TTC549 (cell line): Measurements from ENCODE around the gene PSMD3.
"Not testable (repeated sequence)": the region's sequence is repeated elsewhere in the genome, so short reads cannot be mapped to it uniquely, and the experiment has no call there.

Experiments used
- FAIRE-seq: peaks from 2 replicates; lab custom pipeline; 2012; peaks lifted over from hg19 to GRCh38; lab: Jason Lieb, UNC

Gene PSMD3

DNA sequence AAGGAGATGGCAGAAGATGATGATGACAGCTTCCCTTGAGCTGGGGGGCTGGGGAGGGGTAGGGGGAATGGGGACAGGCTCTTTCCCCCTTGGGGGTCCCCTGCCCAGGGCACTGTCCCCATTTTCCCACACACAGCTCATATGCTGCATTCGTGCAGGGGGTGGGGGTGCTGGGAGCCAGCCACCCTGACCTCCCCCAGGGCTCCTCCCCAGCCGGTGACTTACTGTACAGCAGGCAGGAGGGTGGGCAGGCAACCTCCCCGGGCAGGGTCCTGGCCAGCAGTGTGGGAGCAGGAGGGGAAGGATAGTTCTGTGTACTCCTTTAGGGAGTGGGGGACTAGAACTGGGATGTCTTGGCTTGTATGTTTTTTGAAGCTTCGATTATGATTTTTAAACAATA, 16.9 kb downstream of the PSMD3 start:
- FAIRE-seq: no peak

DNA sequence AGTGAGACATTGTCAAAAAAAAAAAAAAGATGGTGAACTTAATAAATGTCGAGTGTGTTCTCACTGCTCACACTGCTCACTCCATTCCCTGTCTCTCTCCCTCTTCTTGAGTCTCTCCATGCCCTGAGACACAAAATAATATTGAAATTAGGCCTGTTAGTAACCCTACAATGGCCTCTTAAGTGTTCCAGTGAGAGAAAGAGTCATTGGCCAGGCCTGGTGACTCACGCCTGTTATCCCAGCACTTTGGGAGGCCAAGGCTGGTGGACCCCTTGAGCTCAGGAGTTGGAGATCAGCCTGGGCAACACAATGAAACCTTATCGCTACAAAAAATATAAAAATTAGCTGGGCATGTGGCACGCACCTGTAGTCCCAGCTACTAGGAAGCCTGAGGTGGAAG, 18.5 kb downstream of the PSMD3 start:
- FAIRE-seq: no peak

DNA sequence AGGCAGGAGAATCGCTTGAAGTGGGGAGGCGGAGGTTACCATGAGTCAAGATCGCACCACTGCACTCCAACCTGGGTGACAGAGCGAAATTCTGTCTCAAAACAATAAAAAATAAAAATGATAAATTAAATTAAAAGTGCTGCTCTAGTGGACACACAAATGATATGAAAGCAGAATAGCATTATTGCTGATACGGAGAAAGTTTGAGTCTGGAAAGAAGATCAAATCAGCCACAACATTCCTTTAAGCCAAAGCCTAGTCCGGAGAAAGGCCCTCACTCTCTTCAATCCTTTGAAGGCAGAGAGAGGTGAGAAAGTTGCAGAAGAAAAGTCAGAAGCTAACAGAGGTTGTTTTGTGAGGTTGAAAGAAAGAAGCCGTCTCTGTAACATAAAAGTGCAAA, 19.6 kb downstream of the PSMD3 start:
- no peak for FAIRE-seq

DNA sequence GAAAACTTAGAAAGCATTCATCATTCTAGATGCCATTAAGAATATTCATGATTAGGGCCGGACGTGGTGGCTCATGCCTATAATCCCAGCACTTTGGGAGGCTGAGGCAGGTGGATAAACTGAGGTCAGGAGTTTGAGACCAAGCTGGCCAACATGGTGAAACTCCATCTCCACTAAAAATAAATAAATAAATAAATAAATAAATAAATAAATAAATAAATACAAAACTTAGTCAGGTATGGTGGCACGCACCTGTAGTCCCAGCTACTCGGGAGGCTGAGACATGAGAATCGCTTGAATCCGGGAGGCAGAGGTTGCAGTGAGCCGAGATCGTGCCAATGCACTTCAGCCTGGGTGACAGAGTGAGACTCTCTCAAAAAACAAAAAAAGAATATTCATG, 20.7 kb downstream of the PSMD3 start:
- FAIRE-seq: not testable (repeated sequence)

DNA sequence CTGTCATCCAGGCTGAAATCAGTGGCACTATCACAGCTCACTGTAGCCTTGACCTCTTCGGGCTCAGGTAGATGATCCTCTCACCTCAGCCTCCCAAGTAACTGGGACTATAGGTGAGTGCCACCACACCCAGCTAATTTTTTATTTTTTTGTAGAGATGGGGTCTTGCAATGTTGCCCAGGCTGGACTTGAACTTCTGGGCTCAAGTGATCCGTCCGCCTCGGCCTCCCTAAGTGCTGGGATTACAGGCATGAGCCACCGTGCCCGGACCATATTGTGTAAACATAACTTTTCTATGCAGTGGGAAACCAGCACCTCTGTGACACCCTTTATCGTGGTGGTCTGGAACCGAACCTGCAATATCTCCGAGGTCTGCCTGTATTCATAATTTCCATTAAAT, 23.5 kb downstream of the PSMD3 start:
- FAIRE-seq: no peak

DNA sequence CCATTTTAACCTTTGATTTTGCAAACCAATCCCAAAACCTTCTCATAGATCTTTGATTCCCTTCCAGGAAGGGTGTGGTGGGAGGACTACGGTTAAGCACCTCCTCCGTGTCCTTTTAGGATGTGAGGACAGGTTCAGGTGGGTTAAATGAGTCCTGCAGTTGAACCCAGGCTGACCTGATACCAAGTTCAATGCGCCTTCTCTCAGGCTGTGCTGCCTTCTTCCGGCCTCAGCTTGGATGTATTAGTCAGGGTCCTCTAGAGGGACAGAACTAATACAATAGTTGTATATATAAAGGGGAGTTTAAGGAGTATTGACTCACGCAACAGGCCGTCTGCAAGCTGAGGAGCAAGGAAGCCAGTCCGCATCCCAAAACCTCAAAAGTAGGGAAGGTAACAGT, 24.1 kb downstream of the PSMD3 start:
- FAIRE-seq: no peak

DNA sequence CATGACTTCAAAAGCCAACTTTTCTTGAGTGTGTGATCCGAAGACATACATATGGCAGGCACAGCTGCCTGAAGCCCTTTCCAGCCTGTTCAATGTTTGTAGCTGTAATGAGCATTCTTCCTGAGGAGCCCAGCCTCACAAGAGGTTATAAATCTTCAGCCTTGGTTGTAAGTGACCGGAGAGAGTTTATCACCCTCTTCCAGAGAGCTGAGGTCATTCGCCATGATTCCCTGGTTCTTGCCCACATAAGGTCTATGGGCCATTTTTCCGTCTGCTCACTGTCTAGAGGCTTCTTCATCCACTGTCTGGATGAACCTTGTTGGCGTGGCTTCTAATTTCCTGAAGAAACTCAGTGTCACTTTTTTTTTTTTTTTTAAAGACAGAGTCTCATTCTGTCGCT, 24.9 kb downstream of the PSMD3 start:
- no peak for FAIRE-seq

GRCh38 chr17:40010946-40011500, 30.4 kb downstream of the PSMD3 start:
- FAIRE-seq: not testable (repeated sequence)

DNA sequence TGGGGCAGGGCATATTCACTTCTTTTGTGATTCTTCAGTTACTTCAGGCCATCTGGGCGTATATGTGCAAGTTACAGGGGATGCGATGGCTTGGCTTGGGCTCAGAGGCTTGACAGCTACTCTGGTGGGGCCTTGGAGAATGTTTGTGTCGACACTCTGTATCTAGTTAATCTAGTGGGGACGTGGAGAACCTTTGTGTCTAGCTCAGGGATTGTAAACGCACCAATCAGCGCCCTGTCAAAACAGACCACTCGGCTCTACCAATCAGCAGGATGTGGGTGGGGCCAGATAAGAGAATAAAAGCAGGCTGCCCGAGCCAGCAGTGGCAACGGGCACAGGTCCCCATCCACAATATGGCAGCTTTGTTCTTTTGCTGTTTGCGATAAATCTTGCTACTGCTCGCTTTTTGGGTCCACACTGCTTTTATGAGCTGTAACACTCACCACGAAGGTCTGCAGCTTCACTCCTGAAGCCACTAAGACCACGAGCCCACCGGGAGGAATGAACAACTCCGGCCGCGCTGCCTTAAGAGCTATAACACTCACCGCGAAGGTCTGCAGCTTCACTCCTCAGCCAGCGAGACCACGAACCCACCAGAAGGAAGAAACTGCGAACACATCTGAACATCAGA, 31.5 kb downstream of the PSMD3 start:
- not testable (repeated sequence) for FAIRE-seq

- no peak for FAIRE-seq
These were observed 33.9 kb downstream of the PSMD3 start for GRCh38 chr17:40014375-40014980.

- no peak for FAIRE-seq
These were observed 34.7 kb downstream of the PSMD3 start, which contains the start of gene CSF3 for GRCh38 chr17:40015005-40015997. CSF3 (plus strand) TSS chr17:40015440; CDS start chr17:40015475, 35 bp downstream.

DNA sequence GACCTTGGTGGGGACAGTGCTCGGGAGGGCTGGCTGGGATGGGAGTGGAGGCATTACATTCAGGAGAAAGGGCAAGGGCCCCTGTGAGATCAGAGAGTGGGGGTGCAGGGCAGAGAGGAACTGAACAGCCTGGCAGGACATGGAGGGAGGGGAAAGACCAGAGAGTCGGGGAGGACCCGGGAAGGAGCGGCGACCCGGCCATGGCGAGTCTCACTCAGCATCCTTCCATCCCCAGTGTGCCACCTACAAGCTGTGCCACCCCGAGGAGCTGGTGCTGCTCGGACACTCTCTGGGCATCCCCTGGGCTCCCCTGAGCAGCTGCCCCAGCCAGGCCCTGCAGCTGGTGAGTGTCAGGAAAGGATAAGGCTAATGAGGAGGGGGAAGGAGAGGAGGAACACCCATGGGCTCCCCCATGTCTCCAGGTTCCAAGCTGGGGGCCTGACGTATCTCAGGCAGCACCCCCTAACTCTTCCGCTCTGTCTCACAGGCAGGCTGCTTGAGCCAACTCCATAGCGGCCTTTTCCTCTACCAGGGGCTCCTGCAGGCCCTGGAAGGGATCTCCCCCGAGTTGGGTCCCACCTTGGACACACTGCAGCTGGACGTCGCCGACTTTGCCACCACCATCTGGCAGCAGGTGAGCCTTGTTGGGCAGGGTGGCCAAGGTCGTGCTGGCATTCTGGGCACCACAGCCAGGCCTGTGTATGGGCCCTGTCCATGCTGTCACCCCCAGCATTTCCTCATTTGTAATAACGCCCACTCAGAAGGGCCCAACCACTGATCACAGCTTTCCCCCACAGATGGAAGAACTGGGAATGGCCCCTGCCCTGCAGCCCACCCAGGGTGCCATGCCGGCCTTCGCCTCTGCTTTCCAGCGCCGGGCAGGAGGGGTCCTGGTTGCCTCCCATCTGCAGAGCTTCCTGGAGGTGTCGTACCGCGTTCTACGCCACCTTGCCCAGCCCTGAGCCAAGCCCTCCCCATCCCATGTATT, 35.7 kb downstream of the PSMD3 start:
- FAIRE-seq: no peak

DNA sequence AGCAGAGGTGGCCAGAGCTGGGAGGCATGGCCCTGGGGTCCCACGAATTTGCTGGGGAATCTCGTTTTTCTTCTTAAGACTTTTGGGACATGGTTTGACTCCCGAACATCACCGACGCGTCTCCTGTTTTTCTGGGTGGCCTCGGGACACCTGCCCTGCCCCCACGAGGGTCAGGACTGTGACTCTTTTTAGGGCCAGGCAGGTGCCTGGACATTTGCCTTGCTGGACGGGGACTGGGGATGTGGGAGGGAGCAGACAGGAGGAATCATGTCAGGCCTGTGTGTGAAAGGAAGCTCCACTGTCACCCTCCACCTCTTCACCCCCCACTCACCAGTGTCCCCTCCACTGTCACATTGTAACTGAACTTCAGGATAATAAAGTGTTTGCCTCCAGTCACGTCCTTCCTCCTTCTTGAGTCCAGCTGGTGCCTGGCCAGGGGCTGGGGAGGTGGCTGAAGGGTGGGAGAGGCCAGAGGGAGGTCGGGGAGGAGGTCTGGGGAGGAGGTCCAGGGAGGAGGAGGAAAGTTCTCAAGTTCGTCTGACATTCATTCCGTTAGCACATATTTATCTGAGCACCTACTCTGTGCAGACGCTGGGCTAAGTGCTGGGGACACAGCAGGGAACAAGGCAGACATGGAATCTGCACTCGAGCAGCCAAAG, 36.9 kb downstream of the PSMD3 start:
- no peak for FAIRE-seq

GRCh38 chr17:40018211-40019121, 37.9 kb downstream of the PSMD3 start:
- no peak for FAIRE-seq

GRCh38 chr17:40019140-40019991, 38.8 kb downstream of the PSMD3 start:
- no peak for FAIRE-seq

DNA sequence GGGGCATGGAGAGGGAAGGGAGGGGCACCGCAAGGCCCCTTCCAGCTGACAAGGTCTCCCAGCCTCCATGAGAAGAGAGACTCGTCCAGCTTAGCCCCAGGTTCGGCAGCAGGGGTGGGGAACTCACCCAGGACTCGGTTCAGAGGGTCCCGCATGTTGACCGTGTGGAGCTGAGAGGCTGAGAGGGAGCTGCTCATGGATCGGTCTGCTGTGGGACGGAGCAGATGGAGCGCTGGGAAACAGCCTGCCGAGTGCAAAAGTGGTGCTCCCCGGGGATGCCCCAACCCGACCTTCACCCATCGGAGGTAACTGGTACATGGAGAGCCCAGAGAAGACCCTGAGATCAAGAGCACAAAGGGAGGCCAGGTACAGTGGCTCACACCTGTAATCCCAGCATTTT, 39.5 kb downstream of the PSMD3 start:
- no peak for FAIRE-seq

DNA sequence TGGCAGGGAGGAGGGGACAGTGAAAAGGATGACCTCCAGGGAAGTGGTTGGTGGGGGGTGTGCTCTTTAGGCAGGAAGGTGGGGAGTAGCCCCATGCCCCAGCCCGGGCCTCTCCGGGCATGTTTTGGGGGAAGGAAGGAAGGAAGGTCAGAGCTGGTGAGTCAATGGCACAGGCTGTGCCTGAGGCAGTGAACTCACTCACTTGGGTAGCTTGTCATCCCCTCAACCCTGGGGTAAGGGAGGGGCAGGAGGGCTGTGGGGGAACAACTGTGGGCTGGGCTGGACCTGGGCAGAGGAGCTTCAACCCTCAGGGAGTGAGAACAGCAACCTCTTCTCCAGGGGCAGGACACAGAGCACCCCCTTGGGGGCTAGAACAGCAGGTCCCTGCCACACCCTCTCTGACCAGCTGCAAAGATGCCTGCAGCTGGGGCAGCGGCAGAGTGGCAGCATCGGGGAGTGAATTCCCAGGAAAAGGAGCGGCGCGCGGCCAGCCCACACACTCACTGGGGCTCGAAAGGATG, 40.9 kb downstream of the PSMD3 start:
- no peak for FAIRE-seq

- FAIRE-seq: no peak
These were observed 41.9 kb downstream of the PSMD3 start for GRCh38 chr17:40022497-40022896.
